Fibroblast of lung (primary cell): Measurements from ENCODE around the gene RAG2.

Experiments
- CTCF ChIP-seq, 2 donors: IDR thresholded peaks in 1 of 2; conservative IDR thresholded peaks in 1 of 2; 1 replicate in 1 of 2; 2 replicates in 1 of 2; pipeline ENCODE4 v1.5.1; 2011 to 2012; ENCODE audit warnings: low read length in 2 of 2, control low read depth in 1 of 2, inconsistent platforms in 1 of 2, low read depth in 1 of 2, mild to moderate bottlenecking in 1 of 2
- EZH2 ChIP-seq: IDR thresholded peaks from 2 replicates; pipeline ENCODE4 v1.5.1; 2012; ENCODE audit warnings: low read length, control low read depth, mild to moderate bottlenecking; ENCODE audit errors: missing control alignments

DNA sequence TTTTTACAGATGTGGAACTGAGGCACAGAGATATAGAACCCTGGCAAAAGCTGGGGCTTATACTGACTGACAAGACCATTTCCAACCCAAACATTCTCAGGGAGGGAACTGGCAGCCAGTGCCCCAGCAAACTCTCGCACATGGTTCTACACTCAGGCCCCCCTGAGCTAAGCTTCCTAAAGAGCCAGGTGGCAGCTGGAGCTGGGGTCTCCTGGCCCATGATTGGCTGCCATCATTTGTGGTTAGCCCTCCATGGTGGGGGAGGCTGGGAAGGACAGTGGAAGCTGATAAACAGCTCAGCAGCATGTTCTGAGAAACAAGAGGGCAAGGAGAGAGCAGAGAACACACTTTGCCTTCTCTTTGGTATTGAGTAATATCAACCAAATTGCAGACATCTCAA is 30.3 kb downstream of the RAG2 start, which contains the start of gene RAG1:
- no peak for TF ChIP-seq CTCF (conservative IDR thresholded peaks at IDR 0.05 in 1 of 2, IDR thresholded peaks at IDR 0.05 in 1 of 2; ENCODE audit: low read depth in 1 of 2, low read length in 2 of 2)
- TF ChIP-seq EZH2, result no peak
